Body of pancreas (tissue), 4 donors: ENCODE results near the gene HAP1.

Experiments
- POLR2A ChIP-seq, 3 donors: fragments of 450-650 bp; IDR thresholded peaks; one replicate each; pipeline ENCODE4 v1.6.1; 2016; ENCODE audit warnings: antibody characterized with exemption in 3 of 3, mild to moderate bottlenecking in 2 of 3
- TF ChIP-seq, protein P1 (sequence below), 7 experiments: fragments of 450-650 bp in 4 of 7; fragments of 200-600 bp in 3 of 7; sonication (generic) in 3 of 7; IDR thresholded peaks; one replicate each; pipeline ENCODE4 v1.5.1; 2016 to 2019; ENCODE audit warnings: antibody characterized with exemption in 7 of 7

DNA sequence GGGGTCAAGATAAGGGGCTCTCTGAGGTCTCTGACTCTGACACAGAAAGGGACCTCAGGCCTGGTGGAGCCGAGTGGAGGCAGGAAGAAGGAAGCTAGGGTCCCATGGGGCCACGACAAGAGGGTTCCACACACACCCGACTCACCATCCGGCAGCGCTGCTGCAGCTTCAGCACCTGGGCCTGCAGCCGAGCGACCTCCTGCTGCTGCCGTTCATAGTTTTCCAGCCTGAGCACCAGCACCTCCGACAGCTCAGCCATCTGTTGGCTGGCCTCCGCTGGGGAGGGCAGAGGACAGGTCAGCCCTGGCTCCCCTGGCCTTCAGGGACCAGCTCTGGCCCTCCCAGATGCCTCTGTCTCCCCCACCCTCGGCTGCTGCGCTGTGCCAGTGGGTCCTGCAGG lies 6.4 kb downstream of the HAP1 start:
- TF ChIP-seq, protein P1, sequence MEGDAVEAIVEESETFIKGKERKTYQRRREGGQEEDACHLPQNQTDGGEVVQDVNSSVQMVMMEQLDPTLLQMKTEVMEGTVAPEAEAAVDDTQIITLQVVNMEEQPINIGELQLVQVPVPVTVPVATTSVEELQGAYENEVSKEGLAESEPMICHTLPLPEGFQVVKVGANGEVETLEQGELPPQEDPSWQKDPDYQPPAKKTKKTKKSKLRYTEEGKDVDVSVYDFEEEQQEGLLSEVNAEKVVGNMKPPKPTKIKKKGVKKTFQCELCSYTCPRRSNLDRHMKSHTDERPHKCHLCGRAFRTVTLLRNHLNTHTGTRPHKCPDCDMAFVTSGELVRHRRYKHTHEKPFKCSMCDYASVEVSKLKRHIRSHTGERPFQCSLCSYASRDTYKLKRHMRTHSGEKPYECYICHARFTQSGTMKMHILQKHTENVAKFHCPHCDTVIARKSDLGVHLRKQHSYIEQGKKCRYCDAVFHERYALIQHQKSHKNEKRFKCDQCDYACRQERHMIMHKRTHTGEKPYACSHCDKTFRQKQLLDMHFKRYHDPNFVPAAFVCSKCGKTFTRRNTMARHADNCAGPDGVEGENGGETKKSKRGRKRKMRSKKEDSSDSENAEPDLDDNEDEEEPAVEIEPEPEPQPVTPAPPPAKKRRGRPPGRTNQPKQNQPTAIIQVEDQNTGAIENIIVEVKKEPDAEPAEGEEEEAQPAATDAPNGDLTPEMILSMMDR (IDR thresholded peaks at IDR 0.05): no peak
- TF ChIP-seq POLR2A (IDR thresholded peaks at IDR 0.05): no peak
